Hepatocyte (in vitro differentiated cells): Measurements from ENCODE around the gene AUTS2.

Experiments used
- CTCF ChIP-seq: fragments of 200-600 bp; sonication (generic); IDR thresholded peaks from 2 replicates; pipeline ENCODE4 v1.5.1; 2016; ENCODE audit warnings: antibody characterized with exemption, mild to moderate bottlenecking; ENCODE audit not compliant: poor library complexity
- EZH2 ChIP-seq: fragments of 200-600 bp; sonication (generic); IDR thresholded peaks from 2 replicates; pipeline ENCODE4 v1.6.1; 2016; ENCODE audit warnings: antibody characterized with exemption, mild to moderate bottlenecking, borderline replicate concordance
- EZH2phosphoT487 ChIP-seq: fragments of 200-600 bp; sonication (generic); IDR thresholded peaks from one replicate; pipeline ENCODE4 v1.6.1; 2018; ENCODE audit warnings: antibody characterized with exemption, mild to moderate bottlenecking, low read depth, moderate library complexity; ENCODE audit not compliant: unreplicated experiment, severe bottlenecking

- TF ChIP-seq CTCF (no peak), EZH2 (no peak), EZH2phosphoT487 (no peak)
Measured at GRCh38 chr7:70214071-70214470, 615.8 kb downstream of the AUTS2 start.
